Putamen (tissue), 1 donor: ENCODE results near the gene MAN2A1.
"Not testable (repeated sequence)": the region's sequence is repeated elsewhere in the genome, so short reads cannot be mapped to it uniquely, and the experiment has no call there.

Experiments used
- DNase-seq: peaks from one replicate; pipeline ENCODE4 v3.0.0-alpha.2; 2016; ENCODE audit warnings: low spot score

The MAN2A1 gene

GRCh38 chr5:109826426-109826825 lies 136.7 kb downstream of the MAN2A1 start:
- no peak for DNase-seq

GRCh38 chr5:109829331-109829730 lies 139.6 kb downstream of the MAN2A1 start:
- DNase-seq, result no peak

- DNase-seq, result no peak
Measured at GRCh38 chr5:109830955-109831502, 141.3 kb downstream of the MAN2A1 start.

- DNase-seq, result not testable (repeated sequence)
Measured at GRCh38 chr5:109832207-109833188, 142.8 kb downstream of the MAN2A1 start.

- no peak for DNase-seq
Measured at GRCh38 chr5:109833946-109834345, 144.2 kb downstream of the MAN2A1 start.

GRCh38 chr5:109836280-109836679 lies 146.6 kb downstream of the MAN2A1 start:
- no peak for DNase-seq

GRCh38 chr5:109837231-109837861 lies 147.6 kb downstream of the MAN2A1 start:
- DNase-seq, result no peak

GRCh38 chr5:109838157-109838556 lies 148.4 kb downstream of the MAN2A1 start:
- no peak for DNase-seq

GRCh38 chr5:109844148-109844547 lies 154.4 kb downstream of the MAN2A1 start:
- no peak for DNase-seq

- DNase-seq, result no peak
Measured at GRCh38 chr5:109844695-109845094, 155.0 kb downstream of the MAN2A1 start.

GRCh38 chr5:109848130-109848529 lies 158.4 kb downstream of the MAN2A1 start:
- DNase-seq, result no peak

- no peak for DNase-seq
Measured at GRCh38 chr5:109849478-109850088, 159.9 kb downstream of the MAN2A1 start.

- no peak for DNase-seq
Measured at GRCh38 chr5:109852371-109853155, 162.8 kb downstream of the MAN2A1 start.

- no peak for DNase-seq
Measured at GRCh38 chr5:109853377-109853776, 163.7 kb downstream of the MAN2A1 start.

- no peak for DNase-seq
Measured at GRCh38 chr5:109855056-109855455, 165.3 kb downstream of the MAN2A1 start.

GRCh38 chr5:109857405-109858031 lies 167.8 kb downstream of the MAN2A1 start:
- no peak for DNase-seq

GRCh38 chr5:109859537-109859936 lies 169.8 kb downstream of the MAN2A1 start:
- no peak for DNase-seq

- DNase-seq, result no peak
Measured at GRCh38 chr5:109862301-109862700, 172.6 kb downstream of the MAN2A1 start.

- DNase-seq, result no peak
Measured at GRCh38 chr5:109863752-109864151, 174.0 kb downstream of the MAN2A1 start.

GRCh38 chr5:109865637-109866036 lies 175.9 kb downstream of the MAN2A1 start:
- DNase-seq, result no peak

- DNase-seq, result no peak
Measured at GRCh38 chr5:109866051-109866450, 176.3 kb downstream of the MAN2A1 start.
